CD4-positive, alpha-beta T cell treated with Interleukin-15 for 1 hour (primary cell): ENCODE measurements around the gene ANXA4.
"Not testable (repeated sequence)": the region's sequence is repeated elsewhere in the genome, so short reads cannot be mapped to it uniquely, and the experiment has no call there.

Experiments
- DNase-seq: peaks from one replicate; pipeline ENCODE4 v3.0.0-alpha.2; 2020

The ANXA4 gene

GRCh38 chr2:69755862-69756467 is 14.0 kb downstream of the ANXA4 start:
- DNase-seq, result no peak

DNA sequence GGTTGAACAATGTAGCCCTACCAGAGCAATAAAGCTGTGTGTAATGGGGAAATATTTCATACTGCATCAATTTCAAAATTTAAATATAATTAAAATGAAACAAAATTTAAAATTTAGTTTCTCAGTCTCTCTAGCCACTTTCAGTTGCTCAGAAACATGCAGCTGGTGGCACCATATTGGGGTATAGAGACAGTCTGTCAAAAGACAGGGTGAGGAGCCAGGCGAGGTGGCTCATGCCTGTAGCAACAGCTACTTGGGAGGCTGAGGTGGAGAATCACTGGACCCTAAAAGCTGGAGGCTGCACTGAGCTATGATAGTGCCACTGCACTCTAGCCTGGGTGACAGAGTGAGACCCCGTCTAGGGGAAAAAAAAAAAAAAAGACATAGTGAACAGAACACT is 20.1 kb downstream of the ANXA4 start:
- no peak for DNase-seq

GRCh38 chr2:69762513-69763494 is 20.9 kb downstream of the ANXA4 start:
- DNase-seq, result no peak

DNA sequence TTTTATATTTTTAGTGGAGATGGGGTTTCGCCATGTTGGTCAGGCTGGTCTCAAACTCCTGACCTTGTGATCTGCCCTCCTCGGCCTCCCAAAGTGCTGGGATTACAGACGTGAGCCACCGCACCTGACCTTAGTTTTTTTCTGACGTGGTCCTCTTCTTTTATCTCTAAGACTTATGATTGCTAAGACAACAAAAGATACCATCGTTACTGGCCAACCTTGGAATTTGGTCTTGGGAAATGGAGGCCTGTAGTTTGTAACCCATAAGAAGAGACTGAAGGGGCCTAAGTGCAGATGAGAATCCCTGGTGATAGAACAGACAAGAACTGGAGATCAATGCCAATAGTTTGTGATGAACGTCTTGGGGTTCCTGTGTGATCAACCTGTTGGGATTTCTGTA is 21.9 kb downstream of the ANXA4 start:
- DNase-seq, result not testable (repeated sequence)

DNA sequence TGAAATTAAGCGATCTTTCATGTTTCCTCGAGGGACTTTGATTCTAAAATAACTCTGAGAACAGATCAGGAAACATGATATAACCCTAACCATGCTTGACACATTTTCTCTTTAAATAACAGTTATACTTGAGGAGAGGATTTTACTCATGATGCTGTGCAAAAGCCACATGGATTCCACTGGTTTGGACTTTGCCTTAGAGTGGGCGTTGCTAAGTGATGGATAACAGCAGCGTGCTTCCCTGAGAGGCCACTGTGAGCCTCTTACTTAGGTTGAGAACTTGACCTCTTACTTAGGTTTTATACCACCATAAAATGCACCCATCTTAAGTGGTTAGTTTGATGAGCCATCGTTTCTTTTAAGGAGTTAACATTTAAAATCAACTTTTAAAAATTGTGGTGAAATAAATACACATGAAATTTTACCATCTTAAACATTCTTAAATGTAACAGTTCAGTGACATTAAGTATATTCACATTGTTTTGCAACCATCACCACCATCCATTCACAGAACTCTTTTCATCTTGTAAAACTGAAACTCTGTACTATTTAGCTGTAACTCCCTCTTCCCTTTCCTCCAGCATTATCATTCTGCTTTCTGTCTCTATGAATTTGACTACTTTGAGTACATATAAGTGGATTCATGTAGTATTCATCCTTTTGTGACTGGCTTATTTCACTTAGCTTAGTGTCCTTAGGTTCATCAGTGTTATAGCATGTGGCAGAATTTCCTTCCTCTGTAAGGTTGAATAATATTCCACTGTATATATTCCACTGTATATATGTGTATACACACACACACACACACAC is 22.6 kb downstream of the ANXA4 start:
- DNase-seq, result no peak

DNA sequence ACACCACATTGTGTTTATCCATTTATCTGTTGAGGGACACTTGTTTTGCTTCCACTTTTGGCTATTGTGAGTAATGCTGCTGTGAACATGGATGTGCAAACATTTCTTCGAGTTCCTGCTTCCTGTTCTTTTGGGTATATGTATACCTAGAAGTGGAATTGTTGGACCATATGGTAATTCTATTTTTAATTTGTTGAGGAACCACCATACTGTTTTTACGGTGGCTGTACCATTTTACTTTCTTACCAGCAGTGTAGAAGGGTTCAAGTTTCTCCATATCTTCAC is 23.1 kb downstream of the ANXA4 start:
- DNase-seq, result no peak

DNA sequence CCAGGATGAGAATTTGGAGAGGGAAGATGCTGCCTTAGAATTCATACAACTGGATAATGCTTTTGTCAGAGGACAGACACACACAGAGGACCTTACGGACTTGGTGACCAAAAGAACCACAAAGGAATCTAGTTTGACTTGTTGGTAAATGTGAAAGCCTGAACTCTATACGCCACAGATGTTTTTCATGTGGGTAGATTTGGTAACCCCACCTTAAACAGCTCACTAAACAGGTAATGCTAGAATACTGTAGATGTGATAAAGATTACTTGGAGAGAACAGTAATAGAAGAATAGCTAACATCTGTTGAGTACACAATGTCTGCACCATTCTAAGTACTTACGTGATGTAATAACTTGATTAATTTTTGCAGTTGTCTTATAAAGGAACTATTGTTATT is 24.1 kb downstream of the ANXA4 start:
- DNase-seq, result no peak

GRCh38 chr2:69767034-69767433 is 25.1 kb downstream of the ANXA4 start:
- no peak for DNase-seq

DNA sequence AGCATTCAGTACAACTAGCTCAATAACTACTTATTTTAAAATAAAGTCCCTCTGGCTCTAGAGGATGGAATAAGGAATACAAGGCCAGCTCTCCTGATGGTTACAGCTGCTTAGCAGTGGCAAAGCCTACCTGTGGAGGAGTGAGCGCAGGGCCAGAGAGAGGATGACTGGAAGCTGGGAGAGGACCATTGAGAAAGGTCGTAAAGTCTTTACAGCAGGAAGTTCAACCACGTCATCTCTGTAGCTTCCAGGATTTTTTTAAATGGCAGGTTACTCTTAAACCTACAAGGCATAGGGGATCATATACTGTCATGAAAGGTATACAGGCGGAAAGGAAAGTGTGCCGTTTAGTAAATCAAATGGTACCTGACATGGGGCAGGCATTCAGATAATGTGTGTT is 26.3 kb downstream of the ANXA4 start:
- no peak for DNase-seq

DNA sequence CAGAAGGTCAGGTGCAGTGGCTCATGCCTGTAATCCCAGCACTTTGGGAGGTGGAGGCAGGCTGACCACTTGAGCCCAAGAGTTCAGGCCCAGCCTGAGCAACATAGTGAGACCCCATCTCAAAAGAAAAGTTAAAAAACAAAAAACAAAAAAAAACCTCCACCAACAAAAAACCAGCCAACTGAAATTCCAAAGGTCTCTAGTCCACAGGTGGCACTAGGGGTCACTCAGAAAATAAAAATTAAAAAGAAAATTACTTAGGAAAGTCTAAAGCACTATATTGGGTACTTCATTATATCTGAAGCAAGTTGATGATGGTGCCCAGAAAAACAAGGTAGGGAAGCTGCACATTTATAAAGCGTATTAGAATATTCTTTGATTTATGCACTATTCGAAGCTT is 26.9 kb downstream of the ANXA4 start:
- DNase-seq, result no peak

GRCh38 chr2:69769272-69769671 is 27.3 kb downstream of the ANXA4 start:
- no peak for DNase-seq

DNA sequence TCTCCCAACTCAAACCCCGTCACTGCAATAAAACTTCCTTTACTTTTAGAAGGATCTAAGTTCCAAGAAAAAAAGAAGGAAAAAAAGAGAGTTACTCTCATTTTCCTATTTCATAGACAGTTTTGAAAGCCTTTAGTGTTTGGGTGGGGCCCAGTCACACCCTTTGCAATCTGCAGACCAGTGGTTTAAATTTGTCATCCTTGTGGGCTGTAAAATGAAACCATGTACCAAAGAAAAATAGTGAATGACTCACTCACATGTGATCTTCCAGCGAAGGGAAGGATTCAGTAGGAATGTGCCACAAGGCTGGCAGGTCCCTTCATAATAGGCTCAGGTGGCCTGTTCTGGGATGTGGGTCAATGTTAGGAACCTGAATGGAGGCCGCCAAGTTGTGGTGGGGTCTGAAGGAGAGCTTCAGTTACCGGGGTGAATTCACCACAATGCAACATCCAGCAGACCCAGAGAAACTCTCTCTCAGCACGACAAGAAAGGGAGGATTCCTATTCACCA is 28.3 kb downstream of the ANXA4 start:
- no peak for DNase-seq

- DNase-seq, result no peak
These were observed 28.8 kb downstream of the ANXA4 start for GRCh38 chr2:69770747-69771146.

DNA sequence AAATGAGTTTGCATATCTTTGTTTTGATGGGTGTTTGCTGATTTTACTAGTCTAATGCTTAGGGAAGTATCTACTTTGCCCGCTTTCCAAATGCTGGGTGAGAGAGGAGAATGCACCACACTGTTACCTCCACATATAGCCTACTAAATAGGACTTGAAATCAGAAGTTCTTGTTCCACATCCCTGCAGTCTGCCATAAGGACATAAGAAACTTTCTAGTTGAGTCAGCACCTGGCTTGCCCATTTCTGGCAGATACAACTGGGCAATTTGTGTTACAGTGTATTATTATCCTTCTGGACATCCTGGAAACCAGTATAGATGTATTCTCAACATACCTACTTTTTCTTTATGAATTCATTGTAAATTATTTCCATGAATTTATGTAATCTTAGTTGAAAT is 29.5 kb downstream of the ANXA4 start:
- no peak for DNase-seq

GRCh38 chr2:69773206-69773605 is 31.3 kb downstream of the ANXA4 start:
- no peak for DNase-seq

DNA sequence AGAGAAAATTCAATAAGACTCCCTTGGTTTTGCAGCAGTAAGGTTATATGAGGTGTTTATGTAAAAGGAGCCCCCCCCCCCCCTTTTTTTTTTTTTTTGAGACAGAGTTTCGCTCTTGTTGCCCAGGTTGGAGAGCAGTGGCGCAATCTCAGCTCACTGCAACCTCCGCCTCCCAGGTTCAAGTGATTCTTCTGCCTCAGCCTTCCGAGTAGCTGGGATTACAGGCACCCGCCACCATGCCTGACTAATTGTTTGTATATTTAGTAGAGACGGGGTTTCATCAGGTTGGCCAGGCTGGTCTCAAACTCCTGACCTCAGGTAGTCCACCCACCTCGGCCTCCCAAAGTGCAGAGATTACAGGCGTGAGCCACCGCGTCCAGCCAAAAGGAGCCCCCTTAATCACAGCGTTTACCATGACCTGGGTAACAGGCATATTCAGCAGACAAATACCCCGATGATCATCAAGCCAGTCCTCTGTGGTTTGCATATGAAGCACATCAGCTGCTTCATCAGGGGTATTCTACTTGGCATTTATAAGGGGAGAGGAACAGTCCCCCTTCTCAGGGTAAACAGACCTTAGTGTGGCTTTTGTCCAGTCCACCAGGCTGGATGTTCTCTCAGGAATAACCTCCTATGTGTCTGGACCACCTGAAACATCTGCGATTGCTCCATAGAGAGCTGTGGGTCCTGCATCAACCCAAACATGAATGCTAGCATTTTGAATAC is 32.5 kb downstream of the ANXA4 start:
- DNase-seq, result not testable (repeated sequence)

GRCh38 chr2:69774984-69775982 is 33.3 kb downstream of the ANXA4 start:
- no peak for DNase-seq

DNA sequence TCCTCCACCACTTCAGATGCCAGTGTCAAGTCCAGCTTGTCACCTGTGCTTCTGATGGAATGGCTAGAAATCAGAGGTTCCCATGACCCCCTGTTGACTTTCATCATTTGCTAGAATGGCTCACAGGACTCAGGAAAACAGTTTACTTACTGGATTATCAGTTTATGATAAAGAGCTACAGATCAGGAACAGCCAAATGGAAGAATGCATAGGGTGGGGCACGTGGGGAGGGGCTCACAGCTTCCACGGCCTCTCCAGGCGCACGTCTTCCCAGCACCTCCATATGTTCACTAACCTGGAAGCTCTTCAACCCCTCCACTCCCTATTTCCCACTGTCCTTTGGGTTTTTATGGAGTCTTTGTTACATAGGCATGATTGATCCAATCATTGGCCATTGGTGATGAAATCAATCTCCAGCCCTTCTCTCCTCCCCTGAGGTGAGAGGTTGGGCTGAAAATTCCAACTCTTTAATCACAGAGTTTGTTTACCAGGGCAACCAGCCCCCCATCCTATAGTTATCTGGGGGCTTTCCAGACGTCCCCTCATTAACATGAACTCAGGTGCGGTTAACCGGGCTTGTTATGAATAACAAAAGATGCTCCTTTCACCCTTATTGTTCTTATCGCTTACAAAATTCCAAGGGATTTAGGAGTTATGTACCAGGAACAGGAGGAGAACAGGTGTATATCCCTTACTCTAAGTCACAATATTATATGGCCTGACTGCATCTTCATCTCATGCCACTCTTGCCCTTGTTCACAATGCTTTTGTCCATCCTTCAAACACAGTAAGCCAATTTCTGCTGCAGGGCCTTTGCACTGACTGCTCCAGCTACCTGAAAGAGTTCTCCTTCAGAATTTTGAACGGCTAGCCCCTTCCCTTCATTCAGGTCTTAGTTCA is 35.2 kb downstream of the ANXA4 start:
- DNase-seq, result no peak

DNA sequence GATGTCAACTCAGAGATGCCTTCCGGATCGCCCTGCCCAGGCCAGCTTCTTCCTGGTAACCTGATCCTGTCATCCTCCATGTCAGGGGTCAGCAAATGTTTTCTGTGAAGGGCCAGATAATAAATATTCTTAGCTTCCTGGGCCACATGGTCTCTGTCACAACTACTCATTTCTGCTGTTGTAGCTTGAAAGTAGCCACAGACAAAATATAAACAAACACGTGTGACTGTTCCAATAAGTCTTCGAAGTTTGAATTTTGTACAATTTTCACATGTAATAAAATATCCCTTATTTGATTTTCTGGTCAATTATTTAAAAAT is 35.8 kb downstream of the ANXA4 start:
- DNase-seq, result no peak

GRCh38 chr2:69779258-69780001 is 37.5 kb downstream of the ANXA4 start:
- DNase-seq, result no peak
